Fibroblast of villous mesenchyme (primary cell): Measurements from ENCODE around the gene MAGI2. TPM values are rescaled to one million over a fixed set of nuclear protein-coding genes. Genes with fewer than 3 reads are reported as not detected.

Source experiments
- DNase-seq: peaks from one replicate; pipeline ENCODE4 v3.0.0-alpha.2; 2010; ENCODE audit warnings: low read depth
- H3K4me3 ChIP-seq: 2 replicates; pipeline ENCODE4 v1.5.1; 2011; ENCODE audit warnings: low read depth, mild to moderate bottlenecking, low read length
- CTCF ChIP-seq: IDR thresholded peaks from 2 replicates; pipeline ENCODE4 v1.5.1; 2012; ENCODE audit warnings: low read depth, mild to moderate bottlenecking, low read length; ENCODE audit not compliant: insufficient read depth
- total RNA-seq: library from RNA; depleted of rRNA; stranded (reverse); fragments of >200 nt; gene quantifications from 2 replicates; pipeline ENCODE4 v1.2.3, GENCODE V29; 2012

The MAGI2 gene
- total RNA-seq, 1 donor, result 24.6 TPM

GRCh38 chr7:79286181-79286580 lies 167.3 kb downstream of the MAGI2 start:
- no peak for TF ChIP-seq CTCF
- H3K4me3 ChIP-seq, result no peak overlapping the region
- no peak for DNase-seq

- no peak for TF ChIP-seq CTCF
- DNase-seq, result no peak
- H3K4me3 ChIP-seq, result no peak overlapping the region
Measured at GRCh38 chr7:79285756-79286155, 167.7 kb downstream of the MAGI2 start.

GRCh38 chr7:79284211-79284610 lies 169.3 kb downstream of the MAGI2 start:
- DNase-seq, result no peak

GRCh38 chr7:79282882-79283602 lies 170.4 kb downstream of the MAGI2 start:
- no peak for TF ChIP-seq CTCF
- no peak overlapping the region for H3K4me3 ChIP-seq
- peak; percentile 72 for DNase-seq

More at GRCh38 chr7:79284211-79284610, 169.3 kb downstream of the MAGI2 start:
- no peak for TF ChIP-seq CTCF
- no peak overlapping the region for H3K4me3 ChIP-seq

- peak; percentile 91 for DNase-seq
- peak; percentile 58 for TF ChIP-seq CTCF
- no peak overlapping the region for H3K4me3 ChIP-seq
Measured at GRCh38 chr7:79282070-79282694, 171.3 kb downstream of the MAGI2 start.

- no peak overlapping the region for H3K4me3 ChIP-seq
- DNase-seq, result peak; percentile 30
Measured at GRCh38 chr7:79281426-79281825, 172.0 kb downstream of the MAGI2 start.

More at GRCh38 chr7:79281426-79281825, 172.0 kb downstream of the MAGI2 start:
- no peak for TF ChIP-seq CTCF
